Peyer's patch (tissue), 4 donors: ENCODE measurements around the gene ZNF562.

Experiments
- CTCF ChIP-seq, 6 experiments: fragments of 450-650 bp in 4 of 6; fragments of 200-600 bp in 2 of 6; sonication (generic) in 1 of 6; IDR thresholded peaks; one replicate each; pipeline ENCODE4 v1.5.1; 2017 to 2019; ENCODE audit warnings: antibody characterized with exemption in 6 of 6, mild to moderate bottlenecking in 3 of 6, moderate library complexity in 1 of 6
- POLR2A ChIP-seq, 2 donors: fragments of 450-650 bp; IDR thresholded peaks; one replicate each; pipeline ENCODE4 v1.5.1; 2017; ENCODE audit warnings: antibody characterized with exemption in 2 of 2, mild to moderate bottlenecking in 2 of 2, moderate library complexity in 2 of 2

GRCh38 chr19:9674663-9675357 lies at the start of gene ZNF562:
- peak in 1 of 6 experiments; percentile 3 for TF ChIP-seq CTCF (IDR thresholded peaks at IDR 0.05)
- peak; percentile 24 to 46 for TF ChIP-seq POLR2A (IDR thresholded peaks at IDR 0.05)
